ENCODE results near the gene SMURF1. TPM values are rescaled to one million over a fixed set of nuclear protein-coding genes. Genes with fewer than 3 reads are reported as not detected.

Gene SMURF1
- total RNA-seq, 1 experiment from 2014 or later = 30.2 TPM

GRCh38 chr7:99184532-99185218, 40.8 kb upstream of the SMURF1 start:
- no peak for ATAC-seq

GRCh38 chr7:99180067-99180650, 36.3 kb upstream of the SMURF1 start:
- no peak for DNase-seq
- no peak overlapping the region for H3K4me2 ChIP-seq (ENCODE audit: low read length)
- H3K9me2 ChIP-seq (replicated peaks; ENCODE audit: low read length) = no peaks in the 10 kb centered on the region
- ChIA-PET POLR2A (ENCODE audit: unreplicated experiment) (no interaction called here), CTCF (no interaction called here)
- no peak for TF ChIP-seq CTCF (conservative IDR thresholded peaks at IDR 0.05; ENCODE audit: low read depth, low read length)
- TF ChIP-seq EZH2 (IDR thresholded peaks at IDR 0.05; ENCODE audit: low read length, unreplicated experiment) = no peak
- no peak for TF ChIP-seq EZH2phosphoT487 (IDR thresholded peaks at IDR 0.05; ENCODE audit: borderline replicate concordance, low read length)
- no peak overlapping the region for H3K4me3 ChIP-seq (ENCODE audit: low read length)
- intact Hi-C loops (cut with micrococcal nuclease) = no loop called here
- no peak overlapping the region for H3K27ac ChIP-seq (ENCODE audit: low read length)
- H3F3A ChIP-seq (ENCODE audit: low read length, unreplicated experiment) = no peaks in the 10 kb centered on the region
- no peak for ATAC-seq
- no peaks in the 10 kb centered on the region for H3K79me2 ChIP-seq (ENCODE audit: low read length)
- H3K36me3 ChIP-seq (ENCODE audit: low read depth, low read length) = no peaks in the 10 kb centered on the region
- no peaks in the 10 kb centered on the region for H4K20me1 ChIP-seq (ENCODE audit: low read length)
- no peaks in the 10 kb centered on the region for H3K27me3 ChIP-seq (ENCODE audit: low read length)
- H3K9ac ChIP-seq (ENCODE audit: low read length) = no peak overlapping the region
- no peaks in the 10 kb centered on the region for H3K9me3 ChIP-seq (ENCODE audit: low read length)
- BruUV-seq (replicated peaks) = no TSS peak
- H2AFZ ChIP-seq (ENCODE audit: low read length) = no peak overlapping the region
- no peaks in the 10 kb centered on the region for H3K4me1 ChIP-seq (ENCODE audit: insufficient read depth, low read length)

More at GRCh38 chr7:99184532-99185218, 40.8 kb upstream of the SMURF1 start:
- Histone ChIP-seq H3K9me3 (ENCODE audit: low read length) (no peaks in the 10 kb centered on the region), H3K4me3 (ENCODE audit: low read length) (no peak overlapping the region), H3K4me1 (ENCODE audit: insufficient read depth, low read length) (no peaks in the 10 kb centered on the region), H3K9me2 (replicated peaks; ENCODE audit: low read length) (no peaks in the 10 kb centered on the region), H2AFZ (ENCODE audit: low read length) (no peak overlapping the region), H3K9ac (ENCODE audit: low read length) (no peak overlapping the region), H3K79me2 (ENCODE audit: low read length) (no peaks in the 10 kb centered on the region), H3K36me3 (ENCODE audit: low read depth, low read length) (no peaks in the 10 kb centered on the region), H3F3A (ENCODE audit: low read length, unreplicated experiment) (no peaks in the 10 kb centered on the region), H4K20me1 (ENCODE audit: low read length) (no peaks in the 10 kb centered on the region), H3K27ac (ENCODE audit: low read length) (no peak overlapping the region), H3K4me2 (ENCODE audit: low read length) (no peak overlapping the region), H3K27me3 (ENCODE audit: low read length) (no peaks in the 10 kb centered on the region)
- no peak for DNase-seq
- intact Hi-C loops (cut with micrococcal nuclease) = no loop called here
- no peak for TF ChIP-seq EZH2 (IDR thresholded peaks at IDR 0.05; ENCODE audit: low read length, unreplicated experiment)
- TF ChIP-seq CTCF (conservative IDR thresholded peaks at IDR 0.05; ENCODE audit: low read depth, low read length) = no peak
- TF ChIP-seq EZH2phosphoT487 (IDR thresholded peaks at IDR 0.05; ENCODE audit: borderline replicate concordance, low read length) = no peak
- ChIA-PET CTCF (interaction anchor here (0.5 kb wide), 1 partner anchor 13 kb away, joined by 3 read pairs; no protein-coding TSS in a partner anchor), POLR2A (ENCODE audit: unreplicated experiment) (no interaction called here)
- BruUV-seq (replicated peaks) = no TSS peak

DNA sequence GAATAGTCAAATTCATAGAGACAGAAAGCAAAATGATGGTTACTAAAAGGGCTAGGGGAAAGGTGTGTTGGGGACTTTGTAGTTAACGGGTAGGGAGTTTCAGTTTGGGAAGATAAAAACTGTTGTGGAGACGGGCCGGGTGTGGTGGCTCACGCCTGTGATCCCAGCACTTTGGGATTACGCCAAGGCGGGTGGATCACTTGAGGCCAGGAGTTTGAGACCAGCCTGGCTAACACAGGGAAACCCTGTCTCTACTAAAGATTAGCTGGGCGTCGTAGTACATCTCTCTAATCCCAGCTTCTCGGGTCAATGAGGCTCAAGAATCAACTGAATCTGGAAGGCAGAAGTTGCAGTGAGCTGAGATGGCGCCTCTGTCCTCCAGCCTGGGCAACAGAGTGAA, 33.3 kb upstream of the SMURF1 start:
- Histone ChIP-seq H3K9me2 (replicated peaks; ENCODE audit: low read length) (no peaks in the 10 kb centered on the region), H3K27ac (ENCODE audit: low read length) (no peak overlapping the region), H4K20me1 (ENCODE audit: low read length) (no peaks in the 10 kb centered on the region), H3K27me3 (ENCODE audit: low read length) (no peaks in the 10 kb centered on the region), H2AFZ (ENCODE audit: low read length) (no peak overlapping the region), H3K36me3 (ENCODE audit: low read depth, low read length) (no peaks in the 10 kb centered on the region), H3K4me3 (ENCODE audit: low read length) (no peak overlapping the region), H3K79me2 (ENCODE audit: low read length) (no peaks in the 10 kb centered on the region), H3K9me3 (ENCODE audit: low read length) (no peaks in the 10 kb centered on the region), H3K4me2 (ENCODE audit: low read length) (no peak overlapping the region), H3K9ac (ENCODE audit: low read length) (no peak overlapping the region), H3K4me1 (ENCODE audit: insufficient read depth, low read length) (no peaks in the 10 kb centered on the region), H3F3A (ENCODE audit: low read length, unreplicated experiment) (no peaks in the 10 kb centered on the region)
- TF ChIP-seq CTCF (conservative IDR thresholded peaks at IDR 0.05; ENCODE audit: low read depth, low read length) = no peak
- TF ChIP-seq EZH2phosphoT487 (IDR thresholded peaks at IDR 0.05; ENCODE audit: borderline replicate concordance, low read length) = no peak
- TF ChIP-seq EZH2 (IDR thresholded peaks at IDR 0.05; ENCODE audit: low read length, unreplicated experiment) = no peak
- CTCF ChIA-PET = no interaction called here
- intact Hi-C loops (cut with micrococcal nuclease) = no loop called here
- DNase-seq (no peak), ATAC-seq (no peak)
- BruUV-seq (replicated peaks) = no TSS peak
- POLR2A ChIA-PET (ENCODE audit: unreplicated experiment) = no interaction called here

Measured in PC-3 (cell line).